Neural cell (in vitro differentiated cells): ENCODE data around the gene NDUFB11. TPM values are rescaled to one million over a fixed set of nuclear protein-coding genes. Genes with fewer than 3 reads are reported as not detected.
"Not testable (repeated sequence)": the region's sequence is repeated elsewhere in the genome, so short reads cannot be mapped to it uniquely, and the experiment has no call there.

Experiments
- H2AFZ ChIP-seq: fragments of 200-600, 300-800 bp; sonication (generic), shearing (Covaris generic); 2 replicates; pipeline ENCODE4 v1.6.0; 2014; ENCODE audit warnings: low read depth, mild to moderate bottlenecking, antibody characterized with exemption, low read length, moderate library complexity
- H3F3A ChIP-seq: fragments of 200-600 bp; shearing (Covaris generic); 2 replicates; pipeline ENCODE4 v1.6.1; 2016; ENCODE audit warnings: mild to moderate bottlenecking, moderate library complexity, mixed read lengths, antibody characterized with exemption, low read length; ENCODE audit not compliant: insufficient read depth, poor library complexity, severe bottlenecking
- H3K27ac ChIP-seq: fragments of 200-600, 300-800 bp; sonication (generic), shearing (Covaris generic); 2 replicates; pipeline ENCODE4 v1.5.1; 2014; ENCODE audit warnings: mild to moderate bottlenecking, low read length, moderate library complexity
- H3K27me3 ChIP-seq: fragments of 300-800, 200-600 bp; sonication (generic), shearing (Covaris generic); 2 replicates; pipeline ENCODE4 v1.6.0; 2014; ENCODE audit warnings: mild to moderate bottlenecking, low read depth, low read length, moderate library complexity; ENCODE audit not compliant: insufficient read depth
- H3K36me3 ChIP-seq: fragments of 300-800, 200-600 bp; sonication (generic), shearing (Covaris generic); 2 replicates; pipeline ENCODE4 v1.5.1; 2014; ENCODE audit warnings: mild to moderate bottlenecking, antibody characterized with exemption, low read length, moderate library complexity; ENCODE audit not compliant: insufficient read depth
- H3K4me2 ChIP-seq: fragments of 300-800, 200-600 bp; sonication (generic), shearing (Covaris generic); 2 replicates; pipeline ENCODE4 v1.6.0; 2014; ENCODE audit warnings: mild to moderate bottlenecking, low read length
- H3K4me3 ChIP-seq: fragments of 300-800, 200-600 bp; sonication (generic), shearing (Covaris generic); 2 replicates; pipeline ENCODE4 v1.5.1; 2014; ENCODE audit warnings: mild to moderate bottlenecking, low read length, moderate library complexity
- H3K79me2 ChIP-seq: fragments of 200-600 bp; shearing (Covaris generic); replicated peaks from 2 replicates; pipeline ENCODE4 v1.6.0; 2014; ENCODE audit warnings: mild to moderate bottlenecking, low read length, moderate library complexity; ENCODE audit not compliant: insufficient read depth
- H3K9ac ChIP-seq: fragments of 300-800, 200-600 bp; sonication (generic), shearing (Covaris generic); 2 replicates; pipeline ENCODE4 v1.6.1; 2016; ENCODE audit warnings: mild to moderate bottlenecking, low read length, mixed read lengths
- H3K9me2 ChIP-seq: fragments of 200-600 bp; shearing (Covaris generic); 2 replicates; pipeline ENCODE4 v1.6.1; 2016; ENCODE audit warnings: mild to moderate bottlenecking, low read length, mixed read lengths; ENCODE audit not compliant: insufficient read depth
- H3K9me3 ChIP-seq: fragments of 200-600, 300-800 bp; sonication (generic), shearing (Covaris generic); 2 replicates; pipeline ENCODE4 v1.6.1; 2016; ENCODE audit warnings: mild to moderate bottlenecking, mixed run types, low read length, moderate library complexity, mixed read lengths
- H4K20me1 ChIP-seq: fragments of 200-600 bp; shearing (Covaris generic); 2 replicates; pipeline ENCODE4 v1.6.1; 2016; ENCODE audit warnings: mild to moderate bottlenecking, mixed run types; ENCODE audit not compliant: insufficient read depth
- EP300 ChIP-seq: fragments of 450-650 bp; conservative IDR thresholded peaks from 2 replicates; pipeline ENCODE4 v1.6.1; 2014; ENCODE audit warnings: antibody characterized with exemption, mild to moderate bottlenecking, moderate library complexity; ENCODE audit not compliant: poor library complexity, severe bottlenecking
- EZH2 ChIP-seq: fragments of 200-600, 300-800 bp; shearing (Covaris generic), sonication (generic); IDR thresholded peaks from 2 replicates; pipeline ENCODE4 v1.6.1; 2014; ENCODE audit warnings: antibody characterized with exemption, low read length, borderline replicate concordance, mild to moderate bottlenecking; ENCODE audit not compliant: insufficient read depth, poor library complexity, severe bottlenecking
- MXI1 ChIP-seq: fragments of 450-650 bp; conservative IDR thresholded peaks from 2 replicates; pipeline ENCODE4 v1.6.1; 2014; ENCODE audit warnings: antibody characterized with exemption, mild to moderate bottlenecking; ENCODE audit not compliant: poor library complexity, severe bottlenecking
- POLR2AphosphoS5 ChIP-seq: IDR thresholded peaks from 2 replicates; pipeline ENCODE4 v1.6.1; 2012
- RAD21 ChIP-seq: fragments of 450-650 bp; conservative IDR thresholded peaks from 2 replicates; pipeline ENCODE4 v1.6.1; 2014; ENCODE audit warnings: antibody characterized with exemption, mild to moderate bottlenecking, moderate library complexity
- SMC3 ChIP-seq: fragments of 450-650 bp; conservative IDR thresholded peaks from 2 replicates; pipeline ENCODE4 v1.6.1; 2014; ENCODE audit warnings: antibody characterized with exemption, mild to moderate bottlenecking, moderate library complexity; ENCODE audit not compliant: poor library complexity
- TAF1 ChIP-seq: IDR thresholded peaks from 2 replicates; pipeline ENCODE4 v1.6.1; 2012; ENCODE audit warnings: low read depth
- polyA plus RNA-seq: library from polyadenylated mRNA; depleted of rRNA; stranded (reverse); fragments of >200 nt; gene quantifications from 2 replicates; pipeline ENCODE4 v1.2.3, GENCODE V29; 2014
- TF ChIP-seq, protein P1 (sequence below): IDR thresholded peaks from 2 replicates; pipeline ENCODE4 v1.6.1; 2012; ENCODE audit warnings: borderline replicate concordance
- TF ChIP-seq, protein P2 (sequence below): fragments of 450-650 bp; IDR thresholded peaks from 2 replicates; pipeline ENCODE4 v1.5.1; 2014; ENCODE audit warnings: antibody characterized with exemption, mild to moderate bottlenecking, moderate library complexity; ENCODE audit not compliant: poor library complexity, severe bottlenecking

The NDUFB11 gene
- polyA plus RNA-seq, 1 donor from 2014 or later: 184 TPM

DNA sequence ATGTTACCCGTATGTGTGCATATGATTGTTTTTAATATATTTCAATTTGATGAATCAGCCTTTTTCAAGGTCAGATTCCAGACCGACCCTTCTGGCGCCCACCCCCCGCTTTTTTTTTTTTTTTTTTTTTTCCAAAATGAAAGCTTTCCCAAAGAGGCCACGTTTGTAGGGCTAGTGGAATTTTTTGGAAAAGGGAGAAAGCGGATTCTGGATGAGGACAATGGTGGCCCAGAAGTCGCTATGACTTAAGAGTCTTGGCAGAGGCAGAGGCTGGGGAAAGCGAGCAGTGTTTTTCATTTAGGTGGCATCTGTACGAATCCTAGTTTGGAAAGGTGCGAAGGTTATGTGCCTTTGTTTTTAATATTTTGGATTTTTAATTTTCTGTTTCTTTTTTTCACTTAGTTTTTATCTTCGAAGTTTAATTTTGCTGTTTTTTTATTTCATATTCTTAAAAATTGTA is 14.6 kb downstream of the NDUFB11 start:
- TF ChIP-seq POLR2AphosphoS5: no peak
- TF ChIP-seq TAF1: no peak
- TF ChIP-seq, protein P1, sequence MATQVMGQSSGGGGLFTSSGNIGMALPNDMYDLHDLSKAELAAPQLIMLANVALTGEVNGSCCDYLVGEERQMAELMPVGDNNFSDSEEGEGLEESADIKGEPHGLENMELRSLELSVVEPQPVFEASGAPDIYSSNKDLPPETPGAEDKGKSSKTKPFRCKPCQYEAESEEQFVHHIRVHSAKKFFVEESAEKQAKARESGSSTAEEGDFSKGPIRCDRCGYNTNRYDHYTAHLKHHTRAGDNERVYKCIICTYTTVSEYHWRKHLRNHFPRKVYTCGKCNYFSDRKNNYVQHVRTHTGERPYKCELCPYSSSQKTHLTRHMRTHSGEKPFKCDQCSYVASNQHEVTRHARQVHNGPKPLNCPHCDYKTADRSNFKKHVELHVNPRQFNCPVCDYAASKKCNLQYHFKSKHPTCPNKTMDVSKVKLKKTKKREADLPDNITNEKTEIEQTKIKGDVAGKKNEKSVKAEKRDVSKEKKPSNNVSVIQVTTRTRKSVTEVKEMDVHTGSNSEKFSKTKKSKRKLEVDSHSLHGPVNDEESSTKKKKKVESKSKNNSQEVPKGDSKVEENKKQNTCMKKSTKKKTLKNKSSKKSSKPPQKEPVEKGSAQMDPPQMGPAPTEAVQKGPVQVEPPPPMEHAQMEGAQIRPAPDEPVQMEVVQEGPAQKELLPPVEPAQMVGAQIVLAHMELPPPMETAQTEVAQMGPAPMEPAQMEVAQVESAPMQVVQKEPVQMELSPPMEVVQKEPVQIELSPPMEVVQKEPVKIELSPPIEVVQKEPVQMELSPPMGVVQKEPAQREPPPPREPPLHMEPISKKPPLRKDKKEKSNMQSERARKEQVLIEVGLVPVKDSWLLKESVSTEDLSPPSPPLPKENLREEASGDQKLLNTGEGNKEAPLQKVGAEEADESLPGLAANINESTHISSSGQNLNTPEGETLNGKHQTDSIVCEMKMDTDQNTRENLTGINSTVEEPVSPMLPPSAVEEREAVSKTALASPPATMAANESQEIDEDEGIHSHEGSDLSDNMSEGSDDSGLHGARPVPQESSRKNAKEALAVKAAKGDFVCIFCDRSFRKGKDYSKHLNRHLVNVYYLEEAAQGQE: no peak
- no peak overlapping the region for H2AFZ ChIP-seq

DNA sequence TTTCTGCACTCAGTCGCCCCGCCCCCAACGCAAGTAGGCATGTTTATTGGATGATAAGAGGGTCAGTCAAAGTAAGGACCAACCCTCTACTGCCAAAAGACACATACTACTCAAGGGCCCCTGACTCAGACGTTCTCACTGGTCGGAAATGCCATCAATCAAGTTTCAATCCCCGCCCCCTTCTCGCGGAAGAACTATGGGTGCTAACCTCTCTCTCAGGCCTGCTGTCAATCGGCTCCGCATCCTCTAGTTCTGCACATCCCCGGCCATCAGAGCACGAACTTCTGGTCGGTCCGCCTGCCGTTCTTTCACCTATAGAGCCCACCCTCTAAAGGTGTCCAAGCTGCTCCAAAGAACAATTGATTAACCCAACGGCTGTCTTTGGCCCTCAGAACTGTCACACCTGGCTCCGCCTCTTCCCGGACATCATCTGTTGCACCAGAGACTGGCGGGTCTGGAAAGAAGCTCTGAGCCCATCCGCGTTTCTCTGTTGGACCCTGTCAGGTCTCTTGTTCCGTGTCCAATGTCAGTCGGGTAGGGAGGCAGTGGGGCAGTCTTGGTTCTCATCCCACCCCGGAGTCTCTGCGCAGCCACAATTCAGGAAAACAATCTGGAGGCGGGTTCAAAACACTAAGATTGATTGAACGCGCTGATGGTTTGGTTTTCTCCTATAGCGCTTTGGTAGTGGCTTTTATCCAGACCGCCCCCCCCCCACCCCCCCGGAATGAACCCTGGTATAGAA is 15.2 kb downstream of the NDUFB11 start:
- peak overlapping the region; percentile 88 for H3K27ac ChIP-seq
- H3K27me3 ChIP-seq: no peaks in the 10 kb centered on the region

More for the DNA sequence above, 14.6 kb downstream of the NDUFB11 start:
- no peaks in the 10 kb centered on the region for H4K20me1 ChIP-seq
- no peaks in the 10 kb centered on the region for H3K9me2 ChIP-seq
- peak overlapping the region; percentile 75 for H3K9ac ChIP-seq
- H3K27ac ChIP-seq: peak overlapping the region; percentile 88
- H3K79me2 ChIP-seq: no peaks in the 10 kb centered on the region
- peak overlapping the region; percentile 65 for H3K4me3 ChIP-seq
- H3K4me2 ChIP-seq: no peak overlapping the region
- no peaks in the 10 kb centered on the region for H3K36me3 ChIP-seq
- no peaks in the 10 kb centered on the region for H3K27me3 ChIP-seq
- H3K9me3 ChIP-seq: no peaks in the 10 kb centered on the region
- H3F3A ChIP-seq: no peaks in the 10 kb centered on the region

DNA sequence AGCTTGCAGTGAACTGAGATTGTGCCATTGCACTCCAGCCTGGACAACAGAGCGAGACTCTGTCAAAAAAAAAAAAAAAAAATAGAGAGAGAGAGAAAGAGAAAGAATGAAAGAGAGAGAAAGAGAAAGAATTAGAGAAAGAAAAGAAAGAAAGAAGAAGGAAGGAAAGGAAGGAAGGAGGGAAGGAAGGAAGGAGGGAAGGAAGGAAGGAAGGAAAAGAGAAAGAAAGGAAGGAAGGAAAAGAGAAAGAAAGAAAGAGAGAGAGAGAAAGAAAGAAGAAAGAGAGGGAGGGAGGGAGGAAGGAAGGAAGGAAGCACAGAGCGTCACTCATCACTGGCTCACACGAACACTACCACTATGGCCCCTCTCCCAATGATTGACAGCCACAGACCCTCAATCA is 20.0 kb downstream of the NDUFB11 start:
- not testable (repeated sequence) for H3K36me3 ChIP-seq, H3K4me3 ChIP-seq, H2AFZ ChIP-seq, H3F3A ChIP-seq, H3K9me2 ChIP-seq, H3K27me3 ChIP-seq, H3K27ac ChIP-seq, H4K20me1 ChIP-seq, H3K9me3 ChIP-seq, H3K4me2 ChIP-seq, H3K79me2 ChIP-seq, H3K9ac ChIP-seq

More for the DNA sequence above, 15.2 kb downstream of the NDUFB11 start:
- Histone ChIP-seq H3K9me3 (no peaks in the 10 kb centered on the region), H3K79me2 (no peaks in the 10 kb centered on the region), H3K9me2 (no peaks in the 10 kb centered on the region), H4K20me1 (no peaks in the 10 kb centered on the region), H3K4me3 (peak overlapping the region; percentile 65), H3F3A (no peaks in the 10 kb centered on the region), H3K4me2 (no peak overlapping the region), H2AFZ (peak overlapping the region; percentile 29), H3K9ac (peak overlapping the region; percentile 75), H3K36me3 (no peaks in the 10 kb centered on the region)
- TF ChIP-seq TAF1 (peak; percentile 2), POLR2AphosphoS5 (peak; percentile 73), MXI1 (no peak), EZH2 (no peak), RAD21 (no peak), SMC3 (no peak), EP300 (no peak)
- TF ChIP-seq, protein P1: peak; percentile 78
- TF ChIP-seq, protein P2, sequence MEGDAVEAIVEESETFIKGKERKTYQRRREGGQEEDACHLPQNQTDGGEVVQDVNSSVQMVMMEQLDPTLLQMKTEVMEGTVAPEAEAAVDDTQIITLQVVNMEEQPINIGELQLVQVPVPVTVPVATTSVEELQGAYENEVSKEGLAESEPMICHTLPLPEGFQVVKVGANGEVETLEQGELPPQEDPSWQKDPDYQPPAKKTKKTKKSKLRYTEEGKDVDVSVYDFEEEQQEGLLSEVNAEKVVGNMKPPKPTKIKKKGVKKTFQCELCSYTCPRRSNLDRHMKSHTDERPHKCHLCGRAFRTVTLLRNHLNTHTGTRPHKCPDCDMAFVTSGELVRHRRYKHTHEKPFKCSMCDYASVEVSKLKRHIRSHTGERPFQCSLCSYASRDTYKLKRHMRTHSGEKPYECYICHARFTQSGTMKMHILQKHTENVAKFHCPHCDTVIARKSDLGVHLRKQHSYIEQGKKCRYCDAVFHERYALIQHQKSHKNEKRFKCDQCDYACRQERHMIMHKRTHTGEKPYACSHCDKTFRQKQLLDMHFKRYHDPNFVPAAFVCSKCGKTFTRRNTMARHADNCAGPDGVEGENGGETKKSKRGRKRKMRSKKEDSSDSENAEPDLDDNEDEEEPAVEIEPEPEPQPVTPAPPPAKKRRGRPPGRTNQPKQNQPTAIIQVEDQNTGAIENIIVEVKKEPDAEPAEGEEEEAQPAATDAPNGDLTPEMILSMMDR: no peak

DNA sequence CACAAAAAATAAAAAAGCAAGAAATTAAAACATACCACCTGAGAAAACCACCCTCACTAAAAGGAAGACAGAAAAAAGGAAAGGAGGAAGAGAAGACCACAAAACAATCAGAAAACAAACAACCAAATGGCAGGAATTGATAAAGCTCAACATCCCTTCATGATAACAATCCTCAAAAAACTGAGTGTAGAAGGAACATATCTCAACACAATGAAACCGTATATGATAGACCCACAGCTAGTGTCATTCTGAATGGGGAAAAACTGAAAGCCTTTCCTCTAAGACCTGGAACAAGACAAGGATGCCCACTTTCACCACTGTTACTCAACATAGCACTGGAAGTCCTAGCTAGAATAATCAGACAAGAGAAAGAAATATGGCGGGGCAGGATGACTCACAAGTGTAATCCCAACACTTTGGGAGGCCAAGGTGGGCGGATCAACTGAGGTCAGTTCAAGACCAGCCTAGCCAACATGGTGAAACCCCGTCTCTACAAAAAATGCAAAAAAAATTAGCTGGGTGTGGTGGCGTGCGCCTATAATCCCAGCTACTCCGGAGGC is 27.9 kb downstream of the NDUFB11 start:
- H3K9me2 ChIP-seq, H3K9ac ChIP-seq, H4K20me1 ChIP-seq, H3K36me3 ChIP-seq, H3K79me2 ChIP-seq, H3K9me3 ChIP-seq, H3K4me3 ChIP-seq, H3K4me2 ChIP-seq, H3F3A ChIP-seq, H2AFZ ChIP-seq, H3K27me3 ChIP-seq, H3K27ac ChIP-seq: not testable (repeated sequence)
